GM08714 (cell line): ENCODE measurements around the gene MARK2.
"Not testable (repeated sequence)": the region's sequence is repeated elsewhere in the genome, so short reads cannot be mapped to it uniquely, and the experiment has no call there.

Experiments used
- H3K4me3 ChIP-seq: fragments of 200-500 bp; sonication (Bioruptor generic); 2 replicates; pipeline ENCODE4 v1.5.1; 2014; ENCODE audit warnings: mild to moderate bottlenecking, low read length, inconsistent platforms
- ZNF274 ChIP-seq: IDR thresholded peaks from 2 replicates; pipeline ENCODE4 v1.6.1; 2012; ENCODE audit warnings: mild to moderate bottlenecking, low read depth, low read length

Gene MARK2

GRCh38 chr11:63855975-63856374 is 17.1 kb downstream of the MARK2 start:
- no peak overlapping the region for H3K4me3 ChIP-seq
- TF ChIP-seq ZNF274, result no peak

DNA sequence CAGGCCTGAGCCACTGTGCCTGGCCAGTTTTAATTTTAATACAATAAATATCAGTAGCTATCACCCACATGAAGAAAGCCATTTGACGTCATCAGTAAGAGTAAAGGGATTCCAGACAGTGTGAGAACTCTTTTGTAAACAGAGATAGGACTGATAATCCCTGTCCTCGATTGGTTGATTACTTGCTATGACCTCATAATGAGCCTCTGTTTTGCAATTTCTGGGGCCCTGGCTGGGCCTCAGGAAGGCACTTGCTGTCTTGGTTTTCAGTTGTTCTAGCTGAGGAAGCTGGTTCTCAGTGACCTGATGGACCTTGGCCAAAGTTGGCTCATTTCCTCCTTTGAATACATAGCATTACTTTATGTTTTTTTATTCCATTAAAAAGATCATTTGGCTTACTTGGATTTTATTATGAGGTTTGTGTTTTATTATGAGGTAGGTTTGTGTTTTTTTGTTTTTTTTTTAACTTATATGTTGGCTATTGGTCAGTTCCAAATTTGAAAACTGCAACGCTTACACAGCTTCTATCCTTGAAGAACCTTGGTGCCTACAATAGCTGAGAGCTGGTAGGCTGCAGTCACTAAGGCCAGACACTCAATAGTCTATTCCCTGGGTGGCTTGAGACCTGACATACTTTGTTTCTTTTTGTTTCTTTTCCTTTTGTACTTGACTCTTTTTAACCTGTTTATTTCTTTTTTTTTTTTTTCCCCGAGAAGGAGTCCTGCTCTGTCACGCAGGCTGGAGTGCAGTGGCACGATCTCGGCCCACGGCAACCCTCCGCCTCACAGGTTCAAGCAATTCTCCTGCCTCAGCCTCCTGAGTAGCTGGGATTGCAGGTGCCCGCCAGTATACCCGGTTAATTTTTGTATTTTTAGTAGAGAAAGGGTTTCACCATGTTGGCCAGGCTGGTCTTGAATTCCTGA is 20.0 kb downstream of the MARK2 start:
- no peak overlapping the region for H3K4me3 ChIP-seq

DNA sequence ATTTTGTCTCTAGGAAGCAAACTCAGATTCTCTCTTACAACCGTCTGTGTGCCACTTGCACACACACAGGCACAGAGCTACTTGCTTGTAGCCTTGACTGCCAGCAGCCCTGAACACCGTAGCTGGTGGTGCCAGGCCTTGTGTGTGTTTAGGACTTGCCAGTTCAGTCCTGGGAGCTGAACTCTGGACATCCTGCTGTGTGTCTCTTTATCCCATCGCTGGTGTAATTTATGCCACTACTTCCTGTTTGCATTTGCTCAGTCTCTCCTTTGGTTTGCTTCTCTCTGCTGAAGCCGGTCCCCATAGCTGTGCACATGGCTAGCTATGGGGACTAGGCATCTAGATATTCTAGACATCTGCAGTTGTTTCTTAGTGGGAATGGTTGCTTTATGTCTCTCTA is 24.0 kb downstream of the MARK2 start:
- no peak for TF ChIP-seq ZNF274
- no peak overlapping the region for H3K4me3 ChIP-seq

More for the DNA sequence above, 20.0 kb downstream of the MARK2 start:
- no peak for TF ChIP-seq ZNF274

GRCh38 chr11:63863620-63864019 is 24.7 kb downstream of the MARK2 start:
- H3K4me3 ChIP-seq, result not testable (repeated sequence)

GRCh38 chr11:63866211-63866610 is 27.3 kb downstream of the MARK2 start:
- TF ChIP-seq ZNF274, result no peak
- no peak overlapping the region for H3K4me3 ChIP-seq

GRCh38 chr11:63867511-63867910 is 28.6 kb downstream of the MARK2 start:
- TF ChIP-seq ZNF274, result no peak
- no peak overlapping the region for H3K4me3 ChIP-seq

GRCh38 chr11:63868399-63869064 is 29.6 kb downstream of the MARK2 start:
- TF ChIP-seq ZNF274, result no peak
- no peak overlapping the region for H3K4me3 ChIP-seq

DNA sequence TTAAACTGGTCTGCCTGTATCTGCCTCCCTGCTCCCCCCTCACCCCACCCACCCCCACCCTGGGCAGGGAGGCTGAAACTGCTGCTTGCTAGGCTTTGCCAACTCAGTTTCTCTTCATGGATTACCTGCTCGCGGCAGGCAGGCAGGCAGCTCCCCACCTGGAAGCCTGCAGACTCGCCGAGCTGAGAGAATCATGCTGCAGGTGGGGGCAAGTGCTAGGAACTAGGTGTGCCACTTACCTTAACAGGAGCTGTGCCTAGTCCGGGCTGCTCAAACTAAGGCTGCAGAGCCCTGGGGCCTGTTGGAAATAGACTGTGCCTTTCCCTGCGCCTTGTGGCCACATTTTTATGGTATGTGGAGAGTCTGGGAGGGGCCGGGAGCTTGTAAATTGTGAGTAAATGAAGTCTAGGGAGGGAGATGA is 30.3 kb downstream of the MARK2 start:
- H3K4me3 ChIP-seq, result no peak overlapping the region
- TF ChIP-seq ZNF274, result no peak

DNA sequence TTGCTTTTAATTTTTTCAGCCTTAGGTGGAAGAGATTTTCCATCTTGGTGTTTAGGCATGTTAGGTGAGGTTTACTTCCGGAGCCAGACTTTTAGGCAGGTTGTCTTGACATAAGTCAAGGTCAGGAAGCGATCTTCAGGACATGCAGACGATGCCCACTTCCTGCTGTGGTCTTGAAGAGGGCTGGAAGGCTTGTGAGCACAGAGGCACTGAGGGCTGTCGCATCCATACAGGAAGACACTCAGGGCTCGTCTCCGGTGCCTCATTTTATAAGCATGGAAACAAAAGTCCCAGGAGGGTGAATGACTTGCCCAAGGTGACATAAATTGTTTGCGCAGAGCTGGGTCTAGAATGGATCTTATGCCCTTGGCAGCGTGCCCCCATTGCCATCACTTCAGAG is 30.8 kb downstream of the MARK2 start:
- no peak overlapping the region for H3K4me3 ChIP-seq
- TF ChIP-seq ZNF274, result no peak

DNA sequence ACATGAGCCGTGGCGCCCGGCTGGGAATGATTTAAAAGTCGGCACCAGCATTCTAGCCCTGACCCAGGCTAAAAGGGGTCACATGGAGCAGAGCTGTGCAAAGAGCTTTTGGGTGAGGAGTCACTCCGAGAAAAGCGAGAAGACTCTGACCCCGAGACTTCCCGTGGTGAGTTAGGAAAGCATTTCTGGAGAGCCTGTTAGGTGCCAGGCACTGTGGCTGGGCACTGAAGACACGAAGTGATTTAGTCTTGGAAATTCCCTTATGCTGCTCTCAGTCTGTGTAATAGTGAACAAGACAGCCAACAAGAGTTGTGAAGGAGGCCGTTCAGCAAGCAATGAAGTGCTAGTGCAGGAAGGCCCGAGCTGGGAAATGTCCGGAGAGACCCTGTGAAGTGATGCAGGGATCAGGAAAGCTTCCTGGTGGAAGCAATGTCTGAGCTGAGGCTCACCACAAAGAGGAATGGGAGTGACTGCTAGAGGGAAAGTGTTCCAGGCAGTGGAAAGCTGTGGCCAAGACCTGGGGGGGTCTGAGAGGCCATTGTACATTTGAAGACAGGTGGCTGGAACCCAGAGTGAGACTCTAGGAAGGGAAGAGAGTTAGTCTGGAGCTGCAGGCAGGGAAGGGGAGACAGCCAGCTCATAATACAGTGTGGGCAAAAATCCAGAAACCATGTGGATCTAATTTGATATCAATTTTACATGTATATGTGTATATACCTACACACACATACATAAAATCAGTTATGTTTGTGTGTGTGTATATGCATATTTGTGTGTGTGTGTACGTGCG is 31.6 kb downstream of the MARK2 start:
- no peak for TF ChIP-seq ZNF274
- no peak overlapping the region for H3K4me3 ChIP-seq

DNA sequence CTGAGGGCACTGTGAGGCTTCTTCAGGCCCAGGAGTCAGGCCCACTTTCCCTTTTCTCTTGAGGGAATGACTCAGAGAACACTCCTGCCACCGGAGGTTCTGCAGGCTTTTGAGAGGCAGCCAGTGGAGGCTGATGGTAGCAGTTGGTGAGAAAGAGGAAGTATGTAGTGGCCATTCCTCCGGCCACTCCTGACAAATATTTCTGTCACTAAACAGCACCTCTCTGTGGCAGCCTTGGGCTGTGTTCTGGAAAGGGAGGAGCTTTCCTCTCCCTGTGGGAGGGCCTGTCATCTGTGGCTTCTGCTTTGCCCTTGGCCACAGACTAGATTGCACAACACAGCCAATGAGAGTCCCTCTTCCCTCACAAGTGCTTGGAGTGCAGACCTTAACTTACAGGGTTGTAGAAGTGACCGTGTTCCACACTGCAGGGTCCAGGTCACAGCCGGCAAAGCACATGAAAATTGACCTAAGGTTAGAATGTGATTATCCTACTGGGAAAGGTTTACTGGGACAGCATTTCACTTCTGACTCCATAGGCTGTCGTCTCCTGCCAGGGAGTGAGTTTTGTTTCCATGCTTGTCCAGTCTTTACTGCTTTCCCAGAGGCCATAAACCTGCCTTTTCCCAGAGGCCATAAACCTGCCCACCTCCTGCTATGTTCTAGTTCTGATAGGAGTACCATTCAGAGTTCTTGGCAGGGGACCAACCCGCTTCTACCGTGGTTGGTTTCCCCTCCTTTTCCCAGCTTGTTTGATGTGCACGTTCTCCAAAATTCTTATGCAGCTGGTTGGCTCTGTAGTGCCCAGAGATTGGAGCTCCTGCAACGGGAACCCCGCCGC is 33.3 kb downstream of the MARK2 start:
- H3K4me3 ChIP-seq, result no peak overlapping the region
- TF ChIP-seq ZNF274, result no peak

- H3K4me3 ChIP-seq, result no peak overlapping the region
- no peak for TF ChIP-seq ZNF274
Measured at GRCh38 chr11:63872800-63873197, 33.9 kb downstream of the MARK2 start.

DNA sequence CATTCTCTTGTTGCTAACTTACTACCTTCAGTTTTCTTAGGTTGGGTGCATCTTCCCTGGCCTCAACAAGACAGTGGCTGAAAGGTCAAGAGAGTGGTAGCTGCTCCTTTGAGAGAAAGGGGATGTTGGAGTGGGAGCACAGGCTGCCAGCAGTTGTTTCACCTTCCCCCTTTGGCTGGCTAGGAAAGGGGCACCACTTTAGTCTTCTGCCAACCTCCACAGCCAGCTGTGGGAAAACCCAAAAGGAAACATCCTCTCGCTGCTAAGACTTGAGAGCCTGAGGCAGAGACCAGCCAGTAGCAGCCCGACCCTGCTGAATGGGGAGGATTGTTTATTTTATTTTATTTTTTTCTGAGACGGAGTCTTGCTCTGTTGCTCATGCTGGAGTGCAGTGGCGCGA is 34.4 kb downstream of the MARK2 start:
- TF ChIP-seq ZNF274, result no peak
- H3K4me3 ChIP-seq, result no peak overlapping the region

DNA sequence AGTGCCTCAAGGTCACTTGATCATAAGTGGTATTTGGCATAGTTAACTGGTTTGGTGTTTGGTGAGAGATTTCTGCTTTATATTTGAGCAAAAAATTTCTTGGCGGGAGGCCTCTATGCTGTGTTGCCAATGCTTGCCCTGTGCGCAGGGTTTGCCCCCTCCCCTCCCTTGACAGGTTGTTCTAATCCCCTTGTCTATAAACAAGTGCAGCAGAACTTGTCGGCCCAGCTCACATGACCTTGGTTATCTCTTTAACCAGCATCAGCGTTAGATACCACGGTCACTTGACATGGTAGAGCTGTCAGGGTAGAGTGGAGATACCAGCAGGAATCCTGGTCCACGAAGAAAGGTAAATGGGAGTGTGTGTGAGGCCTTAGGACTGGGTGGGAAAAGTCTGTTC is 35.6 kb downstream of the MARK2 start:
- no peak for TF ChIP-seq ZNF274
- no peak overlapping the region for H3K4me3 ChIP-seq
